ENCODE data around the gene ASNS. TPM values are rescaled to one million over a fixed set of nuclear protein-coding genes. Genes with fewer than 3 reads are reported as not detected.

The ASNS gene
- total and polyA plus RNA-seq, 2 donors from 2014 or later: 15.7 to 34.1 TPM

GRCh38 chr7:97868314-97868713 is 3.9 kb downstream of the ASNS start:
- Histone ChIP-seq H3K36me3 (ENCODE audit: control insufficient read depth in 2 of 3, insufficient read depth in 3 of 3, low read length in 3 of 3) (no peaks in the 10 kb centered on the region), H3K27ac (ENCODE audit: low read depth in 2 of 2, low read length in 2 of 2) (no peak overlapping the region), H3K4me1 (ENCODE audit: control insufficient read depth in 2 of 3, insufficient read depth in 2 of 3, low read depth in 1 of 3, low read length in 3 of 3) (no peaks in the 10 kb centered on the region), H3K9me3 (ENCODE audit: control insufficient read depth in 2 of 3, insufficient read depth in 1 of 3, low read length in 3 of 3) (no peaks in the 10 kb centered on the region), H3K27me3 (ENCODE audit: control insufficient read depth, insufficient read depth, low read length) (no peaks in the 10 kb centered on the region), H3K4me3 (ENCODE audit: low read length in 3 of 3) (no peak overlapping the region), H3K9ac (ENCODE audit: low read length in 3 of 3) (no peak overlapping the region)
- DNase-seq (no peak), FAIRE-seq (no peak)
- TF ChIP-seq CTCF (IDR thresholded peaks at IDR 0.05; ENCODE audit: borderline replicate concordance, extremely low read depth, insufficient read depth): no peak
- intact Hi-C loops (cut with DNase I): no loop called here

DNA sequence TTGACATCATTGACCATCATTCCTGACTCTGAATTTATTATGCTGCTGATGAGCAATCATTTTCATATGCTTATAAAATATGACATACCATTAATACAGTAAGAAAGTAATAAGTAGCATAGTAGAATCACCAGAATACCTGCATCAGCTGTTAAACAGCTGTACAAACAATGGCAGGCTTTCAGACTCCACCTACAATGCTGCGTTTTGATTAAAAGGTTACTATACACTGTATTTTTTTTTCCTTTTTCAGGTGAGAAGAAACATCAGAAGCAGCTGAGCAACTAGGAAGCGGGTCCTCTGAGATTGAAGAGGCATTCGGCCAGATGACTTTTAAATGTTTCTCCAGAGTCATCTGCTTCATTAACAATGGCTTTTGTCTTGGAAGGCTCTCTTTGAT is 7.1 kb downstream of the ASNS start:
- Histone ChIP-seq H3K9me3 (ENCODE audit: control insufficient read depth in 2 of 3, insufficient read depth in 1 of 3, low read length in 3 of 3) (no peaks in the 10 kb centered on the region), H3K4me3 (ENCODE audit: low read length in 3 of 3) (no peak overlapping the region), H3K36me3 (ENCODE audit: control insufficient read depth in 2 of 3, insufficient read depth in 3 of 3, low read length in 3 of 3) (no peaks in the 10 kb centered on the region), H3K4me1 (ENCODE audit: control insufficient read depth in 2 of 3, insufficient read depth in 2 of 3, low read depth in 1 of 3, low read length in 3 of 3) (no peaks in the 10 kb centered on the region), H3K27ac (ENCODE audit: low read depth in 2 of 2, low read length in 2 of 2) (no peak overlapping the region), H3K27me3 (ENCODE audit: control insufficient read depth, insufficient read depth, low read length) (no peaks in the 10 kb centered on the region), H3K9ac (ENCODE audit: low read length in 3 of 3) (no peak overlapping the region)
- DNase-seq: no peak
- TF ChIP-seq CTCF (IDR thresholded peaks at IDR 0.05; ENCODE audit: borderline replicate concordance, extremely low read depth, insufficient read depth): no peak
- intact Hi-C loops (cut with DNase I): no loop called here
- no peak for FAIRE-seq

GRCh38 chr7:97859606-97860204 is 12.5 kb downstream of the ASNS start:
- Histone ChIP-seq H3K27ac (ENCODE audit: low read depth in 2 of 2, low read length in 2 of 2) (no peak overlapping the region), H3K4me1 (ENCODE audit: control insufficient read depth in 2 of 3, insufficient read depth in 2 of 3, low read depth in 1 of 3, low read length in 3 of 3) (no peaks in the 10 kb centered on the region), H3K9me3 (ENCODE audit: control insufficient read depth in 2 of 3, insufficient read depth in 1 of 3, low read length in 3 of 3) (no peaks in the 10 kb centered on the region), H3K27me3 (ENCODE audit: control insufficient read depth, insufficient read depth, low read length) (no peaks in the 10 kb centered on the region), H3K4me3 (ENCODE audit: low read length in 3 of 3) (no peak overlapping the region), H3K36me3 (ENCODE audit: control insufficient read depth in 2 of 3, insufficient read depth in 3 of 3, low read length in 3 of 3) (no peaks in the 10 kb centered on the region), H3K9ac (ENCODE audit: low read length in 3 of 3) (no peak overlapping the region)
- TF ChIP-seq CTCF (IDR thresholded peaks at IDR 0.05; ENCODE audit: borderline replicate concordance, extremely low read depth, insufficient read depth): no peak
- DNase-seq: no peak
- FAIRE-seq: no peak
- intact Hi-C loops (cut with DNase I): no loop called here

DNA sequence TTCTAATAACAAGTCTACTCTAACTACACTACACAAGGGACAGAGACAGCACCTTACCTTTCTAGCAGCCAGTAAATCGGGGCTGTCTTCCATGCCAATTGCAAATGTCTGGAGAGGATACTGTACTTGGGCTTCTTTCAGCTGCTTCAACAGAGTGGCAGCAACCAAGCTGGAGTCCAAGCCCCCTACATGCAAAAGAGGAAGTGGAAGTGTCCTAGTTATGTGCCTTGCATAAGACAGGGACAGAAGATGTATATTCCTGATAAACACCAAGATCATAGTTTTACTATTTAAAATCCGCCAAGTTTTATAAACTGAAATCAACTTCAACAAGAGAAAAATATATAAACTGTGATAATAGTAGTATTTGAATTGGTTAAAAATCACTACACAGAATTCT is 14.0 kb downstream of the ASNS start:
- Histone ChIP-seq H3K27ac (ENCODE audit: low read depth in 2 of 2, low read length in 2 of 2) (no peak overlapping the region), H3K36me3 (ENCODE audit: control insufficient read depth in 2 of 3, insufficient read depth in 3 of 3, low read length in 3 of 3) (no peaks in the 10 kb centered on the region), H3K9me3 (ENCODE audit: control insufficient read depth in 2 of 3, insufficient read depth in 1 of 3, low read length in 3 of 3) (no peaks in the 10 kb centered on the region), H3K4me1 (ENCODE audit: control insufficient read depth in 2 of 3, insufficient read depth in 2 of 3, low read depth in 1 of 3, low read length in 3 of 3) (no peaks in the 10 kb centered on the region), H3K9ac (ENCODE audit: low read length in 3 of 3) (no peak overlapping the region), H3K4me3 (ENCODE audit: low read length in 3 of 3) (no peak overlapping the region), H3K27me3 (ENCODE audit: control insufficient read depth, insufficient read depth, low read length) (no peaks in the 10 kb centered on the region)
- FAIRE-seq (no peak), DNase-seq (no peak)
- no peak for TF ChIP-seq CTCF (IDR thresholded peaks at IDR 0.05; ENCODE audit: borderline replicate concordance, extremely low read depth, insufficient read depth)
- intact Hi-C loops (cut with DNase I): no loop called here
